Measurements from ENCODE around the gene R3HCC1L. TPM values are rescaled to one million over a fixed set of nuclear protein-coding genes. Genes with fewer than 3 reads are reported as not detected.

Gene R3HCC1L
- total and polyA plus RNA-seq, 9 of the 15 experiments (the other 6 are each of a cell fraction or from before 2014, with no cell fraction given), result 9.1 to 17.8 (median 12.6) TPM

- intact Hi-C loops (cut with micrococcal nuclease), result no loop called here
- CTCF ChIA-PET (ENCODE audit: low intra/inter-chr PET ratio), result no interaction called here
Measured at GRCh38 chr10:98104125-98104524, 30.3 kb upstream of the R3HCC1L start.

More at GRCh38 chr10:98104125-98104524, 30.3 kb upstream of the R3HCC1L start:
- H3K36me3 ChIP-seq (ENCODE audit: control insufficient read depth, insufficient read depth, low read length), result no peaks in the 10 kb centered on the region
- no peak for TF ChIP-seq ETS1 (conservative IDR thresholded peaks at IDR 0.05; ENCODE audit: control insufficient read depth, low read depth, low read length)
- no peak for TF ChIP-seq KHSRP (IDR thresholded peaks at IDR 0.05)
- TF ChIP-seq TCF7L2 (IDR thresholded peaks at IDR 0.05; ENCODE audit: low read depth, low read length), result no peak
- TF ChIP-seq ZNF512 (tag; IDR thresholded peaks at IDR 0.05), result peak; percentile 51; the same call in 1 of the 2 replicates
- FAIRE-seq (no peak), ATAC-seq (no peak), DNase-seq (ENCODE audit: extremely low read depth in 1 of 4, low spot score in 3 of 4) (no peak)
- H3K9me3 ChIP-seq (replicated peaks; ENCODE audit: control insufficient read depth, insufficient read depth, low read depth, low read length), result no peaks in the 10 kb centered on the region
- H4K20me1 ChIP-seq (replicated peaks; ENCODE audit: control insufficient read depth, insufficient read depth, low read length), result no peaks in the 10 kb centered on the region
- no peaks in the 10 kb centered on the region for H3K4me1 ChIP-seq (replicated peaks in 1 of 2; ENCODE audit: control insufficient read depth in 2 of 2, insufficient read depth in 2 of 2, low read length in 2 of 2)
- 0% methylated on average over 3 of the region's 3 CpGs for WGBS (ENCODE audit: insufficient coverage, low coverage, missing lambda C conversion rate)
- BruUV-seq (replicated peaks), result no TSS peak
- H3K27me3 ChIP-seq (ENCODE audit: control insufficient read depth in 2 of 2, insufficient read depth in 2 of 2, low read length in 2 of 2), result peaks cover 2 to 19% of the 10 kb centered on the region in 2 experiments; a peak in 4 of 5 replicates
- no peak overlapping the region for H3K9ac ChIP-seq (ENCODE audit: insufficient read depth in 1 of 2, low read depth in 2 of 2, low read length in 2 of 2)
- no peak overlapping the region for H3K4me2 ChIP-seq (ENCODE audit: insufficient read depth, low read length)
- H3K79me2 ChIP-seq (ENCODE audit: control insufficient read depth, insufficient read depth, low read length), result no peaks in the 10 kb centered on the region
- no peak overlapping the region for H2AFZ ChIP-seq (ENCODE audit: low read depth, low read length)
- no peak overlapping the region for H3K27ac ChIP-seq (ENCODE audit: extremely low read depth, low read depth, low read length)
- H3K4me3 ChIP-seq, result no peak overlapping the region
- POLR2A ChIA-PET, result no interaction called here
- in situ Hi-C loops (cut with MboI), result no loop called here
- H3K9me1 ChIP-seq (ENCODE audit: control insufficient read depth, insufficient read depth, low read length), result no peaks in the 10 kb centered on the region
